ENCODE measurements around the gene CEP350.

Gene CEP350

DNA sequence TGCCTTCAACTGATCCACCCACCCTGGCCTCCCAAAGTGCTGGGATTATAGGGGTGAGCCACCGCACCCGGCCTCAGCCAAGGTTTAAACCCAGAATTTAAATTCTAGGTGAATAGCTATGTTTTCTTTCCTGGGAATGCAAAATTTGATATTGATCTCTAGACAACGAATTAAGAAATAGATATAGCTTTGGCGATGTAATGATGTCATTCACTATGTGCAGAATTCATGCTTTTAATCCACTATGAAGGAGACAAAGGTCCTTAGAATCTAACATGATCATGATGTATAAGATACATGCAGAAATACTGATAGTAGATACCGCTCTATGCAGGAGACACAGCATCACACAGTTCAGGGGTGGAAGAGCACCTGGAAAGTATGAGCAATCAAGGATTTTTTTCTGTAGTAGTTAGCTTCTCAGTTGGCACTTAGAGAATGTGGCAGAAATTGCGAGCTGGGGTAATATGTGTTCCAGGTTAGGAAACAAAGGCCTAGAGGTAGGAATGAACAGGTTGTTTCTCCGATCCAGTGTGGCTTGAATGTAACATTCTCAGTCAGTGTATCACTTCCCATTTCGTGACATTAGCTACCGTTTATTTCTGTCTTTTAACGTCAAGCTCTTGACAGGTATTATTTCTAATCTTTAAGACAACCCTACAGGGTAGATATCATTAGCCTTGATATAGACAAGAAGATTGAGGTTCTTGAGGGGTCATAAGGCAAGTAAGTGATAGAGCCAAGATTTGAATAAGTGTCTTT, 3.0 kb upstream of the CEP350 start:
- Histone ChIP-seq H3K4me1 (ENCODE audit: control insufficient read depth in 1 of 2, insufficient read depth in 1 of 2, low read depth in 1 of 2, low read length in 1 of 2) (peaks cover 48 to 49% of the 10 kb centered on the region in 2 experiments), H3K9me3 (no peaks in the 10 kb centered on the region), H3K27ac (peak overlapping the region; percentile 92), H3K4me3 (ENCODE audit: low read depth in 1 of 2, low read length in 1 of 2) (peak overlapping the region; percentile 17), H3K36me3 (no peaks in the 10 kb centered on the region), H3K27me3 (no peaks in the 10 kb centered on the region)
- TF ChIP-seq, protein P1, sequence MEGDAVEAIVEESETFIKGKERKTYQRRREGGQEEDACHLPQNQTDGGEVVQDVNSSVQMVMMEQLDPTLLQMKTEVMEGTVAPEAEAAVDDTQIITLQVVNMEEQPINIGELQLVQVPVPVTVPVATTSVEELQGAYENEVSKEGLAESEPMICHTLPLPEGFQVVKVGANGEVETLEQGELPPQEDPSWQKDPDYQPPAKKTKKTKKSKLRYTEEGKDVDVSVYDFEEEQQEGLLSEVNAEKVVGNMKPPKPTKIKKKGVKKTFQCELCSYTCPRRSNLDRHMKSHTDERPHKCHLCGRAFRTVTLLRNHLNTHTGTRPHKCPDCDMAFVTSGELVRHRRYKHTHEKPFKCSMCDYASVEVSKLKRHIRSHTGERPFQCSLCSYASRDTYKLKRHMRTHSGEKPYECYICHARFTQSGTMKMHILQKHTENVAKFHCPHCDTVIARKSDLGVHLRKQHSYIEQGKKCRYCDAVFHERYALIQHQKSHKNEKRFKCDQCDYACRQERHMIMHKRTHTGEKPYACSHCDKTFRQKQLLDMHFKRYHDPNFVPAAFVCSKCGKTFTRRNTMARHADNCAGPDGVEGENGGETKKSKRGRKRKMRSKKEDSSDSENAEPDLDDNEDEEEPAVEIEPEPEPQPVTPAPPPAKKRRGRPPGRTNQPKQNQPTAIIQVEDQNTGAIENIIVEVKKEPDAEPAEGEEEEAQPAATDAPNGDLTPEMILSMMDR (IDR thresholded peaks at IDR 0.05), result no peak

DNA sequence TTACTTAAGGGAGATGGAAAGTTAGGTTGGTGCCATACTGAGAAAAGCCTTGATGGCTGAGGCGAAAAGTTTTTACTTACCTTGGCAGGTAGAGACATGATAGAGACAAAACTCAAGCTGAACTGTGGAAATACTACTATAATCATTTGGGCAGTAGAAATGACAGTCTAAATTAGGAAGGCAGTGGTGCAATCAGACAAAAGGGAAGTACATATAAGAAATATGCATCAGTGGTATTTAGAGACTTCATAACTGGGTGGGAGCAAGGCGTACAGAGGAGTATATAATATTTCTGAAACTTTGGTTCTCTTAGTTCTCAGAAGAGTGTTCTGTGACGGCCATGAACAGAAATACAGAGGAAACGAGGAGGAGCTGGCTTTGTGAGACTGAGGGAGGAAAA, 2.4 kb upstream of the CEP350 start:
- TF ChIP-seq, protein P1 (IDR thresholded peaks at IDR 0.05), result no peak
- H3K9me3 ChIP-seq, result no peaks in the 10 kb centered on the region
- peak overlapping the region; percentile 92 for H3K27ac ChIP-seq
- peaks cover 49 to 55% of the 10 kb centered on the region in 2 experiments for H3K4me1 ChIP-seq (ENCODE audit: control insufficient read depth in 1 of 2, insufficient read depth in 1 of 2, low read depth in 1 of 2, low read length in 1 of 2)
- peak overlapping the region; percentile 17 for H3K4me3 ChIP-seq (ENCODE audit: low read depth in 1 of 2, low read length in 1 of 2)
- H3K36me3 ChIP-seq, result no peaks in the 10 kb centered on the region
- H3K27me3 ChIP-seq, result no peaks in the 10 kb centered on the region

DNA sequence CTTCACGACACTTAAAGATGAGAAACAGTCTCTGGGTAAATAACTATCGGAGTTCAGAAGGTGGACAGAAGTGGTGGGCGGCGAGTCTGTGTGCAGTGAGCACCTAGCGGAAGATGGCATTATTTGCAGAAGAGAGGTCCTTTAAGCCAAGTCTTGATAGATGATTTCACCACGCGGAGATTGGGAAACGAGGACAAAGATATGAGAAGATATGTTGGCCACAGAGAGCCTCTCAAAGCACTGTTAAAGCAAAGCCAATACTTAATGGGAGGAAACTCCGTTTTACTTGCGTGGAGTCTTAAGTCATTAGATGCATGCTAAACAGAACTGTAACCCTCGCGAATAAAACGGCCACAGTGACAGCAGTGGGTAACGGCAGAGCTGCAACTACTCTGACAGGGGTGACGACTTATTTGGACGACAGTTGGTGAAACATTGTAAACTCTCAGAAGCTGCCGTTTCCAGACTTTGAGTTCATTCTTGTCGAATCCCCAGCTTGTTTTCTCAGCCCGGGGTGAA, 577 bp upstream of the CEP350 start:
- Histone ChIP-seq H3K27me3 (no peaks in the 10 kb centered on the region), H3K4me3 (ENCODE audit: low read depth in 1 of 2, low read length in 1 of 2) (peak overlapping the region; percentile 81 to 83), H3K4me1 (ENCODE audit: control insufficient read depth in 1 of 2, insufficient read depth in 1 of 2, low read depth in 1 of 2, low read length in 1 of 2) (peaks cover 49 to 62% of the 10 kb centered on the region in 2 experiments), H3K27ac (peak overlapping the region; percentile 92), H3K9me3 (no peaks in the 10 kb centered on the region), H3K36me3 (no peaks in the 10 kb centered on the region)
- TF ChIP-seq, protein P1 (IDR thresholded peaks at IDR 0.05), result no peak

DNA sequence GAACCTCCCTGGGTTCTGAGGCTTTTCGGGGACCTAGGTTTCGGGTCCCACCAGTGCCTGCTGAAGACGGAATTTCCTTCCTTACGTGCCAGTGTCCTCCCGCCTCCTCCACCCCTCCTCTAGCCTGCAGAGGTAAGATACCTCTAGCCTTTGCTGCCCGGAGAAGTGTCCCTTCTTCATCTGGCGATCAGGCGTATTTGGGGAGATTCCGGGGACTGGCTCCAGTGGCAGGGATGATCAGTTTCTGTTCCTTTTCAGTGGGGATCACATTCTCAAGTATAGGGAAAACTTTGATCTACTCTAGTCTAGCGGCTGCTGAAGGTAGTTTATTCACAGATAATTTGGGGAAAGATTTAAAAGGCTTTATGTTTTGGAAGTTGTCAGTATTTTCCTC, 674 bp downstream of the CEP350 start:
- peak overlapping the region; percentile 81 to 83 for H3K4me3 ChIP-seq (ENCODE audit: low read depth in 1 of 2, low read length in 1 of 2)
- no peaks in the 10 kb centered on the region for H3K36me3 ChIP-seq
- H3K27me3 ChIP-seq, result no peaks in the 10 kb centered on the region
- TF ChIP-seq, protein P1 (IDR thresholded peaks at IDR 0.05), result no peak
- no peaks in the 10 kb centered on the region for H3K9me3 ChIP-seq
- peak overlapping the region; percentile 92 for H3K27ac ChIP-seq
- peaks cover 49 to 62% of the 10 kb centered on the region in 2 experiments for H3K4me1 ChIP-seq (ENCODE audit: control insufficient read depth in 1 of 2, insufficient read depth in 1 of 2, low read depth in 1 of 2, low read length in 1 of 2)

DNA sequence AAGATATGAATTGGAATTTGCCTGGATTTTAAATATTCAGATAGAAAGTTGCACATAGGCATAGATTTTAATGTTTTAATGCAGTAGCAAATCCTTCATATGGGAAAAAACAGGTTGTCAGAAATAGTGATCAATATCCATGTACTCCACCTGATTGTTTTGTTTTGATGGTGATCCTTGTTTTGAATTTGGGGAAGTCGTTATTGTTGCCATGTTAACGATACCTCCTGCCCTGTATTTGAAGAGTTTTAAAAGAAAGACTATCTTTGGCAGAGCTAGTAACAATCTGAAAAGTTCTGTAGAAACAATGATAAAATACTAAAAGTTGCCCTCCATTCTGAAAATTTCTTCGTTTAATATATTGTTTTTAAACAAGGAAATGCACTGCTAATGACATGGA, 1.1 kb downstream of the CEP350 start:
- H3K9me3 ChIP-seq, result no peaks in the 10 kb centered on the region
- H3K27ac ChIP-seq, result peak overlapping the region; percentile 92
- H3K27me3 ChIP-seq, result no peaks in the 10 kb centered on the region
- peaks cover 49 to 62% of the 10 kb centered on the region in 2 experiments for H3K4me1 ChIP-seq (ENCODE audit: control insufficient read depth in 1 of 2, insufficient read depth in 1 of 2, low read depth in 1 of 2, low read length in 1 of 2)
- peak overlapping the region; percentile 81 to 83 for H3K4me3 ChIP-seq (ENCODE audit: low read depth in 1 of 2, low read length in 1 of 2)
- TF ChIP-seq, protein P1 (IDR thresholded peaks at IDR 0.05), result no peak
- H3K36me3 ChIP-seq, result no peaks in the 10 kb centered on the region
